H9 (cell line): ENCODE data around the gene SERPINA6. TPM values are rescaled to one million over a fixed set of nuclear protein-coding genes. Genes with fewer than 3 reads are reported as not detected.

ENCODE experiments used
- DNase-seq: peaks from one replicate; pipeline ENCODE4 v3.0.0-alpha.2; 2017
- H2AFZ ChIP-seq: one replicate; pipeline ENCODE4 v1.6.1; 2013; ENCODE audit warnings: mild to moderate bottlenecking, low read length, control low read depth, moderate library complexity
- H2AK5ac ChIP-seq: 2 replicates; pipeline ENCODE4 v1.6.1; 2013; ENCODE audit warnings: low read length, control low read depth, mixed read lengths; ENCODE audit not compliant: insufficient read length
- H2BK120ac ChIP-seq: one replicate; pipeline ENCODE4 v1.6.1; 2013; ENCODE audit warnings: low read depth, mild to moderate bottlenecking, low read length, control low read depth, inconsistent platforms; ENCODE audit not compliant: poor library complexity, severe bottlenecking
- H2BK12ac ChIP-seq: 2 replicates; pipeline ENCODE4 v1.6.1; 2013; ENCODE audit warnings: low read length, control low read depth, mixed read lengths, low read depth; ENCODE audit not compliant: insufficient read length
- H2BK15ac ChIP-seq: 2 replicates; pipeline ENCODE4 v1.6.1; 2013; ENCODE audit warnings: low read depth, low read length, control low read depth
- H2BK20ac ChIP-seq: one replicate; pipeline ENCODE4 v1.6.1; 2013; ENCODE audit warnings: low read depth, mild to moderate bottlenecking, low read length, control low read depth, inconsistent platforms; ENCODE audit not compliant: poor library complexity, severe bottlenecking
- H2BK5ac ChIP-seq: 2 replicates; pipeline ENCODE4 v1.6.1; 2013; ENCODE audit warnings: low read length, control low read depth, mixed read lengths; ENCODE audit not compliant: insufficient read length
- H3K14ac ChIP-seq: 2 replicates; pipeline ENCODE4 v1.6.1; 2013; ENCODE audit warnings: low read length, control low read depth; ENCODE audit not compliant: insufficient read depth
- H3K18ac ChIP-seq: 2 replicates; pipeline ENCODE4 v1.6.1; 2013; ENCODE audit warnings: low read depth, mild to moderate bottlenecking, mixed read lengths, low read length, control low read depth; ENCODE audit not compliant: insufficient read length
- H3K23ac ChIP-seq: 2 replicates; pipeline ENCODE4 v1.6.1; 2013; ENCODE audit warnings: low read length, control low read depth, mixed read lengths, low read depth; ENCODE audit not compliant: insufficient read length
- H3K23me2 ChIP-seq: 2 replicates; pipeline ENCODE4 v1.6.1; 2013; ENCODE audit warnings: low read depth, mild to moderate bottlenecking, mixed read lengths, low read length, control low read depth; ENCODE audit not compliant: insufficient read length, poor library complexity, severe bottlenecking
- H3K27ac ChIP-seq: 2 replicates; pipeline ENCODE4 v1.5.1; 2013; ENCODE audit warnings: low read length, control low read depth, mixed read lengths, low read depth; ENCODE audit not compliant: insufficient read length
- H3K27me3 ChIP-seq: 2 replicates; pipeline ENCODE4 v1.6.1; 2013; ENCODE audit warnings: low read length, control low read depth, inconsistent platforms; ENCODE audit not compliant: insufficient read depth
- H3K4ac ChIP-seq: 2 replicates; pipeline ENCODE4 v1.6.1; 2013; ENCODE audit warnings: low read depth, mild to moderate bottlenecking, control low read depth, inconsistent platforms, low read length, moderate library complexity
- H3K4me1 ChIP-seq: 2 replicates; pipeline ENCODE4 v1.6.1; 2013; ENCODE audit warnings: low read length, control low read depth, inconsistent platforms; ENCODE audit not compliant: insufficient read depth
- H3K4me2 ChIP-seq: 2 replicates; pipeline ENCODE4 v1.6.1; 2013; ENCODE audit warnings: low read length, control low read depth, mixed read lengths; ENCODE audit not compliant: insufficient read length, insufficient read depth
- H3K56ac ChIP-seq: 2 replicates; pipeline ENCODE4 v1.6.1; 2013; ENCODE audit warnings: low read depth, mild to moderate bottlenecking, mixed read lengths, low read length, control low read depth; ENCODE audit not compliant: insufficient read length
- H3K79me1 ChIP-seq: 2 replicates; pipeline ENCODE4 v1.6.1; 2013; ENCODE audit warnings: low read depth, mild to moderate bottlenecking, moderate library complexity, low read length, control low read depth, inconsistent platforms; ENCODE audit not compliant: insufficient read depth, poor library complexity, severe bottlenecking
- H3K79me2 ChIP-seq: 2 replicates; pipeline ENCODE4 v1.6.1; 2013; ENCODE audit warnings: low read length, control low read depth, inconsistent platforms; ENCODE audit not compliant: insufficient read depth
- H3K9ac ChIP-seq: 2 replicates; pipeline ENCODE4 v1.6.1; 2013; ENCODE audit warnings: low read length, control low read depth, mixed read lengths; ENCODE audit not compliant: insufficient read length; ENCODE audit errors: extremely low read depth
- H3K9me3 ChIP-seq: one replicate; pipeline ENCODE4 v1.6.1; 2013; ENCODE audit warnings: low read depth, low read length, inconsistent platforms; ENCODE audit not compliant: control insufficient read depth
- H3T11ph ChIP-seq: one replicate; pipeline ENCODE4 v1.6.1; 2013; ENCODE audit warnings: mild to moderate bottlenecking, low read length, control low read depth, inconsistent platforms
- H4K20me1 ChIP-seq: one replicate; pipeline ENCODE4 v1.6.1; 2013; ENCODE audit not compliant: control insufficient read depth, insufficient read length, insufficient read depth
- H4K5ac ChIP-seq: 2 replicates; pipeline ENCODE4 v1.6.1; 2013; ENCODE audit warnings: low read depth, mild to moderate bottlenecking, mixed read lengths, low read length, control low read depth; ENCODE audit not compliant: insufficient read length
- H4K8ac ChIP-seq: replicated peaks from 2 replicates; pipeline ENCODE4 v1.6.1; 2013; ENCODE audit warnings: low read length, control low read depth, mixed read lengths, low read depth; ENCODE audit not compliant: insufficient read length
- H4K91ac ChIP-seq: 2 replicates; pipeline ENCODE4 v1.6.1; 2013; ENCODE audit warnings: low read depth, mild to moderate bottlenecking, moderate library complexity, mixed read lengths, low read length, control low read depth; ENCODE audit not compliant: insufficient read length
- H3K27ac Mint-ChIP-seq, 3 experiments: 2 replicates in 2 of 3; 3 replicates in 1 of 3; pipeline ENCODE4 v1.8.0; 2020 to 2021; ENCODE audit warnings: mixed read lengths in 3 of 3, mild to moderate bottlenecking in 1 of 3, moderate library complexity in 1 of 3
- H3K27me3 Mint-ChIP-seq: 2 replicates; pipeline ENCODE4 v1.8.0; 2021; ENCODE audit warnings: low read depth, mild to moderate bottlenecking, moderate library complexity, mixed read lengths
- H3K36me3 Mint-ChIP-seq, 3 experiments: 2 replicates in 2 of 3; 3 replicates in 1 of 3; pipeline ENCODE4 v1.8.0; 2020 to 2021; ENCODE audit warnings: low read depth in 3 of 3, mixed read lengths in 3 of 3; ENCODE audit not compliant: insufficient read depth in 1 of 3
- H3K4me1 Mint-ChIP-seq, 2 experiments: 2 replicates each; pipeline ENCODE4 v1.8.0; 2020; ENCODE audit warnings: mixed read lengths in 2 of 2
- H3K4me3 Mint-ChIP-seq, 2 experiments: 2 replicates in 1 of 2; 3 replicates in 1 of 2; pipeline ENCODE4 v1.8.0; 2020 to 2021; ENCODE audit warnings: mild to moderate bottlenecking in 2 of 2, mixed read lengths in 2 of 2, moderate library complexity in 1 of 2
- H3K9me3 Mint-ChIP-seq, 2 experiments: 2 replicates in 1 of 2; 3 replicates in 1 of 2; pipeline ENCODE4 v1.8.0; 2020; ENCODE audit warnings: mild to moderate bottlenecking in 2 of 2, mixed read lengths in 2 of 2, moderate library complexity in 1 of 2
- CTCF ChIP-seq: fragments of 200-600 bp; sonication (generic); conservative IDR thresholded peaks from 3 replicates; pipeline ENCODE4 v1.8.0; 2021; ENCODE audit warnings: antibody characterized with exemption, mild to moderate bottlenecking
- WGBS: extraction: QIAGEN DNeasy Blood & Tissue Kit; methylation state at CpG from one replicate; pipeline ENCODE4 v1.1.7; 2013; ENCODE audit warnings: missing lambda C conversion rate, low lambda C conversion rate, mixed read lengths; ENCODE audit not compliant: insufficient read length; ENCODE audit errors: extremely low coverage; 5-methylcytosine and 5-hydroxymethylcytosine counted together
- total RNA-seq: library from RNA; stranded (reverse); gene quantifications from 2 replicates; pipeline ENCODE4 v1.2.1, GENCODE V29; 2021

SERPINA6 gene
- total RNA-seq, 1 experiment from 2014 or later, result not detected

DNA sequence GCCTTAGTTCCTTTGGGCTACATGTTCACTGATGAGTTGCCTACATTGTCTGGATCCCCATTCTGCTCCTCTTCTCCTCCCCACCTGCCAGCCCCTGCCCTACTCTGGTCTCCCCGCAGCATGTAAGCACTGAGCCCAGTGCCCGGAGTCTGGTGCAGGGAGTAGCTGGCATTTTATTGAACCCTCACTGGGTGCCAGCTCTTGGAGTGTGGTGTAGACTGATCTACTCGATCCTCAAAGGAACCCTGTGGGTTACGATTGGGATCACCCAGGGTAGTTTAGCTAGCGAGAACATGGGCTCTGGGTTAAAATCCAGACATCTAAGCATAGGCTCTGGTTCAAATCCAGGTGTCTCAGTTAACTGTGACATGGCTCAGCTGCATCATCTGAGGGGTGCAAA is 8.3 kb upstream of the SERPINA6 start:
- Mint-ChIP-seq H3K27ac (peak overlapping the region in 1 of 3 experiments; percentile 89; a peak in 1 of 7 replicates), H3K4me1 (peaks cover 2 to 4% of the 10 kb centered on the region in 2 experiments; a peak in 3 of 4 replicates), H3K4me3 (no peak overlapping the region), H3K9me3 (0 out of 5 replicates have a peak, but pooled peaks cover 0 to 2% of the 10 kb centered on the region in 2 experiments), H3K27me3 (no peaks in the 10 kb centered on the region), H3K36me3 (no peaks in the 10 kb centered on the region)
- Histone ChIP-seq H4K91ac (no peak overlapping the region), H3K56ac (no peak overlapping the region), H3K23ac (no peak overlapping the region), H3K4me1 (no peaks in the 10 kb centered on the region), H3K79me1 (no peaks in the 10 kb centered on the region), H3T11ph (no peak overlapping the region), H4K5ac (no peak overlapping the region), H3K9ac (no peak overlapping the region), H3K4ac (no peak overlapping the region), H3K79me2 (no peaks in the 10 kb centered on the region), H2AFZ (no peak overlapping the region), H3K27me3 (no peaks in the 10 kb centered on the region), H2BK120ac (no peak overlapping the region), H3K27ac (no peak overlapping the region), H2BK5ac (no peak overlapping the region), H2BK15ac (no peak overlapping the region), H3K4me2 (no peak overlapping the region), H2BK20ac (no peak overlapping the region), H4K20me1 (no peaks in the 10 kb centered on the region), H4K8ac (no peak overlapping the region), H3K23me2 (no peaks in the 10 kb centered on the region), H2BK12ac (no peak overlapping the region), H3K18ac (no peak overlapping the region), H3K14ac (no peak overlapping the region), H2AK5ac (no peak overlapping the region), H3K9me3 (no peaks in the 10 kb centered on the region)
- no CpG with 5 or more reads among the region's 5 CpGs for WGBS
- TF ChIP-seq CTCF, result no peak
- no peak for DNase-seq
